HG03097 (cell line): Measurements from ENCODE around the gene NACA.
"Not testable (repeated sequence)": the region's sequence is repeated elsewhere in the genome, so short reads cannot be mapped to it uniquely, and the experiment has no call there.

Source experiments
- ATAC-seq: cut with Tn5 transposase; IDR thresholded peaks from one replicate; pipeline ENCODE4 v1.9.1; 2021; ENCODE audit not compliant: unreplicated experiment, low FRiP score

Gene NACA

GRCh38 chr12:56724972-56725722 is at the start of gene NACA:
Gene NACA (minus strand): TSS chr12:56725299. CDS start chr12:56724521, 778 bp downstream.
- ATAC-seq, result peak; percentile 91

GRCh38 chr12:56773113-56773512 is 48.0 kb upstream of the NACA start:
- no peak for ATAC-seq

- no peak for ATAC-seq
Measured at GRCh38 chr12:56772625-56773024, 47.5 kb upstream of the NACA start.

- ATAC-seq, result no peak
Measured at GRCh38 chr12:56769868-56770267, 44.8 kb upstream of the NACA start.

- ATAC-seq, result no peak
Measured at GRCh38 chr12:56768424-56768823, 43.3 kb upstream of the NACA start.

- ATAC-seq, result peak; percentile 86
Measured at GRCh38 chr12:56766535-56766934, 41.4 kb upstream of the NACA start.

- no peak for ATAC-seq
Measured at GRCh38 chr12:56763753-56764657, 38.9 kb upstream of the NACA start.

GRCh38 chr12:56761812-56762211 is 36.7 kb upstream of the NACA start:
- no peak for ATAC-seq

- ATAC-seq, result no peak
Measured at GRCh38 chr12:56760460-56760859, 35.4 kb upstream of the NACA start.

GRCh38 chr12:56759263-56759908 is 34.3 kb upstream of the NACA start:
- ATAC-seq, result no peak

GRCh38 chr12:56758728-56759262 is 33.7 kb upstream of the NACA start:
- ATAC-seq, result no peak

- not testable (repeated sequence) for ATAC-seq
Measured at GRCh38 chr12:56757971-56758370, 32.9 kb upstream of the NACA start.

- ATAC-seq, result no peak
Measured at GRCh38 chr12:56753566-56753965, 28.5 kb upstream of the NACA start.

GRCh38 chr12:56751712-56752598 is 26.9 kb upstream of the NACA start, which contains the start of gene PRIM1:
Gene PRIM1 (minus strand): TSS chr12:56752323. CDS start chr12:56752298, 25 bp downstream.
- ATAC-seq, result peak; percentile 56

GRCh38 chr12:56750596-56750995 is 25.5 kb upstream of the NACA start:
- not testable (repeated sequence) for ATAC-seq

- ATAC-seq, result no peak
Measured at GRCh38 chr12:56749853-56750252, 24.8 kb upstream of the NACA start.

GRCh38 chr12:56749359-56749758 is 24.3 kb upstream of the NACA start:
- no peak for ATAC-seq

- ATAC-seq, result no peak
Measured at GRCh38 chr12:56728139-56728861, 3.2 kb upstream of the NACA start.

- ATAC-seq, result not testable (repeated sequence)
Measured at GRCh38 chr12:56726196-56726675, 1.1 kb upstream of the NACA start.
